HepG2 (cell line): ENCODE measurements around the gene TSPAN9. TPM values are rescaled to one million over a fixed set of nuclear protein-coding genes. Genes with fewer than 3 reads are reported as not detected.
A peak's percentile ranks its signal among the peaks of the same experiment; 100 is the strongest.

ENCODE experiments used
- ATAC-seq: fragments of 200-7000 bp; cut with Tn5 transposase; 3 replicates; pipeline ENCODE4 v1.9.1; 2020; ENCODE audit warnings: mild to moderate bottlenecking, moderate library complexity
- BruUV-seq: library from RNA; stranded (reverse); fragments of 400-500 nt; replicated peaks from 2 replicates; lab custom pipeline; 2021; lab: Mats Ljungman, UMichigan
- CTCF ChIA-PET: fragments of 300-600 bp; formaldehyde crosslinking; extraction: SDS; loops from one replicate; lab custom pipeline; 2021; ENCODE audit warnings: low total read pairs, inconsistent platforms, low intra/inter-chr PET ratio; lab: Yijun Ruan, JAX
- POLR2A ChIA-PET: fragments of 350-600 bp; sonication (Branson Sonifier 250); formaldehyde crosslinking; loops from one replicate; lab custom pipeline; 2020; ENCODE audit warnings: antibody characterized with exemption, inconsistent platforms; lab: Yijun Ruan, JAX
- DNase-seq: peaks from one replicate; pipeline ENCODE4 v3.0.0-alpha.2; 2015; ENCODE audit warnings: low spot score
- FAIRE-seq: peaks from 3 replicates; lab custom pipeline; 2011; peaks lifted over from hg19 to GRCh38; lab: Jason Lieb, UNC
- H2AFZ ChIP-seq: one replicate; pipeline ENCODE4 v1.6.1; 2011; ENCODE audit warnings: low read length, inconsistent platforms
- H3K27ac ChIP-seq: fragments of 300-600 bp; 3 replicates; pipeline ENCODE4 v1.8.0; 2011; ENCODE audit warnings: mixed run types, mild to moderate bottlenecking, mixed read lengths, low read length, inconsistent platforms; ENCODE audit not compliant: insufficient read depth; ENCODE audit errors: extremely low read length
- H3K27me3 ChIP-seq, 2 experiments: fragments of 200-600 bp in 1 of 2; 2 replicates in 1 of 2; 3 replicates in 1 of 2; pipeline versions ENCODE4 v1.6.0 to v1.8.0; 2011; ENCODE audit warnings: low read length in 2 of 2, mild to moderate bottlenecking in 2 of 2, moderate library complexity in 2 of 2, inconsistent platforms in 1 of 2; ENCODE audit not compliant: insufficient read depth in 2 of 2, control insufficient read depth in 1 of 2
- H3K36me3 ChIP-seq, 2 experiments: fragments of 200-600 bp in 1 of 2; replicated peaks in 1 of 2; 2 replicates in 1 of 2; 3 replicates in 1 of 2; pipeline versions ENCODE4 v1.5.1 to v1.8.0; 2011; ENCODE audit warnings: low read length in 2 of 2, inconsistent platforms in 1 of 2; ENCODE audit not compliant: insufficient read depth in 2 of 2, control insufficient read depth in 1 of 2
- H3K4me1 ChIP-seq: 2 replicates; pipeline ENCODE4 v1.5.1; 2012; ENCODE audit warnings: low read length, inconsistent platforms; ENCODE audit not compliant: insufficient read depth
- H3K4me2 ChIP-seq: 2 replicates; pipeline ENCODE4 v1.6.0; 2011; ENCODE audit warnings: low read depth, low read length, inconsistent platforms
- H3K4me3 ChIP-seq, 3 experiments: fragments of 200-600 bp in 1 of 3; sonication (generic), shearing (Covaris generic) in 1 of 3; replicated peaks in 1 of 3; 2 replicates each; pipeline ENCODE4 v1.5.1; 2011 to 2016; ENCODE audit warnings: low read length in 3 of 3, inconsistent platforms in 2 of 3, low read depth in 2 of 3, mild to moderate bottlenecking in 2 of 3, control low read depth in 1 of 3, mixed read lengths in 1 of 3; ENCODE audit not compliant: insufficient read depth in 1 of 3
- H3K79me2 ChIP-seq: one replicate; pipeline ENCODE4 v1.6.1; 2011; ENCODE audit warnings: low read length, inconsistent platforms; ENCODE audit not compliant: insufficient read depth
- H3K9ac ChIP-seq: 2 replicates; pipeline ENCODE4 v1.6.0; 2011; ENCODE audit warnings: mild to moderate bottlenecking, low read depth, low read length, inconsistent platforms; ENCODE audit not compliant: insufficient read depth
- H3K9me3 ChIP-seq: 2 replicates; pipeline ENCODE4 v1.5.1; 2012; ENCODE audit warnings: mild to moderate bottlenecking, low read length
- H4K20me1 ChIP-seq: 2 replicates; pipeline ENCODE4 v1.6.0; 2011; ENCODE audit warnings: inconsistent platforms, mild to moderate bottlenecking, low read length, moderate library complexity; ENCODE audit not compliant: insufficient read depth
- ATF1 ChIP-seq: IDR thresholded peaks from 2 replicates; pipeline ENCODE4 v1.6.1; 2016; ENCODE audit warnings: mild to moderate bottlenecking, control low read depth
- ETV5 ChIP-seq: IDR thresholded peaks from 2 replicates; pipeline ENCODE4 v1.6.1; 2018; ENCODE audit warnings: missing biosample characterization, missing genetic modification reagents, inconsistent platforms, borderline replicate concordance
- MIER2 ChIP-seq: IDR thresholded peaks from 2 replicates; pipeline ENCODE4 v1.6.1; 2016; ENCODE audit warnings: missing biosample characterization, missing genetic modification reagents
- RBAK ChIP-seq: sonication (generic); formaldehyde crosslinking; IDR thresholded peaks from 2 replicates; pipeline ENCODE4 v1.5.1; 2020; ENCODE audit warnings: mild to moderate bottlenecking, missing genetic modification reagents
- REST ChIP-seq, 2 experiments: IDR thresholded peaks; 2 replicates each; pipeline ENCODE4 v1.6.1; 2011 to 2012; ENCODE audit warnings: low read length in 2 of 2, borderline replicate concordance in 1 of 2, low read depth in 1 of 2, mild to moderate bottlenecking in 1 of 2, moderate library complexity in 1 of 2
- ZNF407 ChIP-seq: sonication (generic); formaldehyde crosslinking; IDR thresholded peaks from one replicate; pipeline ENCODE4 v1.5.1; 2020; ENCODE audit warnings: mild to moderate bottlenecking, missing genetic modification reagents; ENCODE audit errors: not compliant biosample characterization
- WGBS: methylation state at CpG from one replicate; pipeline ENCODE4 v1.1.6; 2017; ENCODE audit warnings: low lambda C conversion rate; 5-methylcytosine and 5-hydroxymethylcytosine counted together
- in situ Hi-C: cut with HindIII; loops from 2 replicates; pipeline ENCODE4 v1.10.0; 2017; ENCODE audit warnings: low pct_unique_long_range_greater_than_20kb; ENCODE audit not compliant: extremely low pct_ligation_motif_present
- intact Hi-C: fragments of 100-400 bp; cut with micrococcal nuclease; formaldehyde crosslinking; loops from one replicate; pipeline ENCODE4 v1.10.0; 2022; ENCODE audit not compliant: unreplicated experiment
- polyA plus RNA-seq, 8 experiments: library from polyadenylated mRNA; depleted of rRNA in 3 of 8; stranded (reverse) in 7 of 8; unstranded in 1 of 8; fragments of >200 nt; fragmentation: Illumina TruSeq in 4 of 8; extraction: Trizol in 4 of 8; gene quantifications; 2 replicates each; pipeline versions ENCODE4 v1.2.1 to v1.2.3, GENCODE V29; 2011 to 2016; ENCODE audit warnings: low read depth in 4 of 8, missing spikeins in 1 of 8, mixed read lengths in 1 of 8; ENCODE audit not compliant: insufficient read depth in 1 of 8
- total RNA-seq, 5 experiments: library from RNA; depleted of rRNA; stranded (reverse); fragments of >200 nt; fragmentation: Illumina TruSeq; extraction: Trizol; gene quantifications; 2 replicates each; pipeline ENCODE4 v1.2.3, GENCODE V29; 2016; ENCODE audit warnings: low read depth in 1 of 5

TSPAN9 gene
- total and polyA plus RNA-seq, 2 of the 13 experiments (the other 11 are each of a cell fraction or from before 2014, with no cell fraction given): 18.1 to 42.3 TPM

- TF ChIP-seq RBAK (no peak), ATF1 (no peak), ZNF407 (CRISPR knock-in tag) (no peak), MIER2 (CRISPR knock-in tag) (peak; percentile 77), REST (IDR thresholded peaks at IDR 0.05; ENCODE audit: borderline replicate concordance in 1 of 2, low read depth in 1 of 2, low read length in 2 of 2) (peak in 1 of 2 experiments; percentile 83; a peak in 3 of 4 replicates), ETV5 (CRISPR knock-in tag) (no peak)
- POLR2A ChIA-PET: no interaction called here
- in situ Hi-C loops: no loop called here
Observed at GRCh38 chr12:3332188-3332587, 255.0 kb downstream of the TSPAN9 start.

More at GRCh38 chr12:3332188-3332587, 255.0 kb downstream of the TSPAN9 start:
- Histone ChIP-seq H3K27ac (no peak overlapping the region), H3K4me3 (no peak overlapping the region), H3K9me3 (no peaks in the 10 kb centered on the region), H3K36me3 (no peaks in the 10 kb centered on the region), H3K4me2 (no peak overlapping the region), H3K9ac (no peak overlapping the region), H4K20me1 (no peaks in the 10 kb centered on the region), H3K79me2 (no peaks in the 10 kb centered on the region), H2AFZ (no peak overlapping the region), H3K27me3 (peaks cover 3 to 30% of the 10 kb centered on the region in 2 experiments; a peak in 3 of 5 replicates), H3K4me1 (peaks cover 40% of the 10 kb centered on the region)
- FAIRE-seq: no peak
- WGBS: 26% methylated on average over 3 of the region's 3 CpGs
- CTCF ChIA-PET: no interaction called here
- no TSS peak for BruUV-seq
- no peak for ATAC-seq
- DNase-seq: no peak
- intact Hi-C loops: no loop called here
